T-helper 17 cell (primary cell): ENCODE results near the gene LEP. TPM values are rescaled to one million over a fixed set of nuclear protein-coding genes. Genes with fewer than 3 reads are reported as not detected.

Experiments
- ATAC-seq: fragments of 150-1000 bp; cut with Tn5 transposase; 2 replicates; pipeline ENCODE4 v1.10.0; 2021; ENCODE audit warnings: mild to moderate bottlenecking, moderate library complexity
- DNase-seq, 3 donors: peaks; one replicate each; pipeline versions ENCODE4 v3.0.0 to v3.0.0-alpha.2; 2020 to 2021
- H3K9me3 ChIP-seq: one replicate; pipeline ENCODE4 v1.7.0; 2013; ENCODE audit warnings: low read length, mild to moderate bottlenecking; ENCODE audit not compliant: control insufficient read depth, poor library complexity, severe bottlenecking
- H3K27ac Mint-ChIP-seq: one replicate; pipeline ENCODE4 v1.8.0; 2022; ENCODE audit warnings: mild to moderate bottlenecking, moderate library complexity, mixed read lengths
- H3K27me3 Mint-ChIP-seq: one replicate; pipeline ENCODE4 v1.8.0; 2022; ENCODE audit warnings: mixed read lengths
- H3K36me3 Mint-ChIP-seq: one replicate; pipeline ENCODE4 v1.8.0; 2022; ENCODE audit warnings: low read depth, mixed read lengths
- H3K4me1 Mint-ChIP-seq: one replicate; pipeline ENCODE4 v1.8.0; 2022; ENCODE audit warnings: mild to moderate bottlenecking, mixed read lengths
- H3K4me3 Mint-ChIP-seq: one replicate; pipeline ENCODE4 v1.8.0; 2022; ENCODE audit warnings: mild to moderate bottlenecking, moderate library complexity, mixed read lengths
- total RNA-seq, 4 donors: library from RNA in 2 of 4; stranded (reverse) in 2 of 4; gene quantifications; one replicate each; pipeline ENCODE4 v1.2.3 and lab custom pipeline; 2022 to 2026

Gene LEP
- total RNA-seq, 2 donors from 2014 or later, result not detected

GRCh38 chr7:128205068-128205467, 36.0 kb upstream of the LEP start:
- Mint-ChIP-seq H3K4me1 (peaks cover 19% of the 10 kb centered on the region), H3K27me3 (peaks cover 56% of the 10 kb centered on the region), H3K4me3 (no peak overlapping the region), H3K27ac (no peak overlapping the region), H3K36me3 (peaks cover 13% of the 10 kb centered on the region)
- H3K9me3 ChIP-seq, result no peaks in the 10 kb centered on the region
- ATAC-seq (no peak), DNase-seq (no peak)

GRCh38 chr7:128206017-128206746, 34.9 kb upstream of the LEP start:
- H3K4me3 Mint-ChIP-seq, result no peak overlapping the region
- H3K27me3 Mint-ChIP-seq, result peaks cover 55% of the 10 kb centered on the region

GRCh38 chr7:128206747-128207500, 34.2 kb upstream of the LEP start:
- Mint-ChIP-seq H3K27me3 (peaks cover 51% of the 10 kb centered on the region), H3K36me3 (peaks cover 5% of the 10 kb centered on the region), H3K27ac (no peak overlapping the region), H3K4me3 (no peak overlapping the region), H3K4me1 (peaks cover 7% of the 10 kb centered on the region)
- ATAC-seq (no peak), DNase-seq (no peak)
- no peaks in the 10 kb centered on the region for H3K9me3 ChIP-seq

More at GRCh38 chr7:128206017-128206746, 34.9 kb upstream of the LEP start:
- H3K9me3 ChIP-seq, result no peaks in the 10 kb centered on the region
- no peak for ATAC-seq
- Mint-ChIP-seq H3K27ac (peak overlapping the region; percentile 4), H3K4me1 (peaks cover 13% of the 10 kb centered on the region), H3K36me3 (peaks cover 10% of the 10 kb centered on the region)
- DNase-seq, result no peak

- Mint-ChIP-seq H3K36me3 (peaks cover 4% of the 10 kb centered on the region), H3K4me3 (no peak overlapping the region), H3K4me1 (peaks cover 3% of the 10 kb centered on the region), H3K27ac (no peak overlapping the region), H3K27me3 (peaks cover 45% of the 10 kb centered on the region)
- H3K9me3 ChIP-seq, result no peaks in the 10 kb centered on the region
- ATAC-seq (no peak), DNase-seq (no peak)
Observed at GRCh38 chr7:128207609-128208008, 33.5 kb upstream of the LEP start.

- Mint-ChIP-seq H3K27ac (no peak overlapping the region), H3K36me3 (peaks cover 4% of the 10 kb centered on the region)
Observed at GRCh38 chr7:128209229-128210035, 31.6 kb upstream of the LEP start.

GRCh38 chr7:128210036-128210347, 31.1 kb upstream of the LEP start:
- H3K36me3 Mint-ChIP-seq, result peaks cover 3% of the 10 kb centered on the region
- H3K9me3 ChIP-seq, result no peaks in the 10 kb centered on the region
- no peak for ATAC-seq
- H3K4me1 Mint-ChIP-seq, result peaks cover 3% of the 10 kb centered on the region
- H3K27ac Mint-ChIP-seq, result no peak overlapping the region
- H3K4me3 Mint-ChIP-seq, result no peak overlapping the region
- H3K27me3 Mint-ChIP-seq, result peaks cover 46% of the 10 kb centered on the region
- no peak for DNase-seq

More at GRCh38 chr7:128209229-128210035, 31.6 kb upstream of the LEP start:
- DNase-seq (peak; percentile 29 to 54 (median 38)), ATAC-seq (peak; percentile 94)
- no peaks in the 10 kb centered on the region for H3K9me3 ChIP-seq
- H3K4me3 Mint-ChIP-seq, result no peak overlapping the region
- H3K27me3 Mint-ChIP-seq, result peaks cover 45% of the 10 kb centered on the region
- peaks cover 3% of the 10 kb centered on the region for H3K4me1 Mint-ChIP-seq

- Mint-ChIP-seq H3K27me3 (peaks cover 44% of the 10 kb centered on the region), H3K27ac (no peak overlapping the region), H3K4me1 (peaks cover 3% of the 10 kb centered on the region), H3K36me3 (peaks cover 2% of the 10 kb centered on the region), H3K4me3 (no peak overlapping the region)
- no peaks in the 10 kb centered on the region for H3K9me3 ChIP-seq
- DNase-seq (no peak), ATAC-seq (no peak)
Observed at GRCh38 chr7:128210590-128211570, 30.2 kb upstream of the LEP start.

- H3K4me3 Mint-ChIP-seq, result no peak overlapping the region
- peaks cover 41% of the 10 kb centered on the region for H3K27me3 Mint-ChIP-seq
- no peaks in the 10 kb centered on the region for H3K9me3 ChIP-seq
- no peak overlapping the region for H3K27ac Mint-ChIP-seq
- DNase-seq (no peak), ATAC-seq (no peak)
- H3K4me1 Mint-ChIP-seq, result peaks cover 3% of the 10 kb centered on the region
- H3K36me3 Mint-ChIP-seq, result peaks cover 2% of the 10 kb centered on the region
Observed at GRCh38 chr7:128211626-128212025, 29.5 kb upstream of the LEP start.

GRCh38 chr7:128214463-128214862, 26.6 kb upstream of the LEP start:
- peaks cover 2% of the 10 kb centered on the region for H3K36me3 Mint-ChIP-seq
- no peak overlapping the region for H3K4me3 Mint-ChIP-seq
- DNase-seq, result no peak
- no peaks in the 10 kb centered on the region for H3K9me3 ChIP-seq
- H3K27ac Mint-ChIP-seq, result no peak overlapping the region
- no peak for ATAC-seq
- H3K4me1 Mint-ChIP-seq, result peaks cover 3% of the 10 kb centered on the region
- H3K27me3 Mint-ChIP-seq, result peaks cover 55% of the 10 kb centered on the region

GRCh38 chr7:128215281-128215680, 25.8 kb upstream of the LEP start:
- no peak for ATAC-seq
- DNase-seq, result no peak
- H3K36me3 Mint-ChIP-seq, result no peaks in the 10 kb centered on the region
- H3K4me3 Mint-ChIP-seq, result no peak overlapping the region
- H3K27me3 Mint-ChIP-seq, result peaks cover 57% of the 10 kb centered on the region
- no peaks in the 10 kb centered on the region for H3K4me1 Mint-ChIP-seq
- H3K27ac Mint-ChIP-seq, result no peak overlapping the region
- H3K9me3 ChIP-seq, result no peaks in the 10 kb centered on the region

- Mint-ChIP-seq H3K4me1 (no peaks in the 10 kb centered on the region), H3K4me3 (no peak overlapping the region)
Observed at GRCh38 chr7:128215739-128216138, 25.3 kb upstream of the LEP start.

GRCh38 chr7:128217030-128217805, 23.9 kb upstream of the LEP start:
- H3K36me3 Mint-ChIP-seq, result no peaks in the 10 kb centered on the region
- no peaks in the 10 kb centered on the region for H3K9me3 ChIP-seq
- H3K27me3 Mint-ChIP-seq, result peaks cover 66% of the 10 kb centered on the region
- ATAC-seq (no peak), DNase-seq (no peak)
- no peaks in the 10 kb centered on the region for H3K4me1 Mint-ChIP-seq
- H3K27ac Mint-ChIP-seq, result no peak overlapping the region
- no peak overlapping the region for H3K4me3 Mint-ChIP-seq

More at GRCh38 chr7:128215739-128216138, 25.3 kb upstream of the LEP start:
- H3K36me3 Mint-ChIP-seq, result no peaks in the 10 kb centered on the region
- peaks cover 58% of the 10 kb centered on the region for H3K27me3 Mint-ChIP-seq
- no peaks in the 10 kb centered on the region for H3K9me3 ChIP-seq
- ATAC-seq (no peak), DNase-seq (no peak)
- no peak overlapping the region for H3K27ac Mint-ChIP-seq
